HG03460 (cell line): Measurements from ENCODE around the gene LIN28A.

Source experiments
- ATAC-seq: cut with Tn5 transposase; IDR thresholded peaks from one replicate; pipeline ENCODE4 v1.9.1; 2021; ENCODE audit not compliant: unreplicated experiment

LIN28A gene

DNA sequence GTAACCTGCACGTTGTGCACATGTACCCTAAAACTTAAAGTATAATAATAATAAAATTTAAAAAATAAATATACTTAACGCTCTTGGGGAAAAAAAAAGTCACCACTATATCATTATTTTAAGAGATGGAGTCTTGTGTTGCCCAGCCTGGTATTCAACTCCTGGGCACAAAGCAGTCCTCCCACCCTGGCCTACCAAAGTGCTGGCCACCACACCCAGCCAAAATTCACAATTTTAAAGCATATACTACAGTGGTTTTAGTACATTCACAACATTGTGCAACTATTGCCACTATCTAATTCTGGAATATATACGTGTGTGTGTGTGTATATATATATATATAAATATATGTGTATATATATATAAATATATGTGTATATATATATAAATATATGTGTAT, 67.5 kb downstream of the LIN28A start:
- no peak for ATAC-seq

DNA sequence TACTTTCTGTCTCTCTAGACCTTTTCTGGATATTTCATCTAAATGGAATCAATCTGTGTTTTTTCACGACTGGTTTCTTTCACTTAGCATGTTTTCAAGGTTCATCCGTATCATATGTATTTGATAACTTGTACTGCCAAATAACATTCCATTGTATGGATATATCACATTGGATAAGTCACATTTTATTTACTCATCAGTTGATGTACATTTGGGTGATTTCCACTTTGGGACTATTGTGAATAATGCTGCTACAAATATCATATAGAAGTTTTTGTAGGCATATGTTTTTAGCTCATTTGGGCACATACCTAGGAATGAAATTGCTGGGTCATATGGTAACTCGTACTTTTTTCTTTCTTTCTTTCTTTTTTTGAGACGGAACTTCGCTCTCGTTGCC, 68.4 kb downstream of the LIN28A start:
- no peak for ATAC-seq
